Testis (tissue), 2 donors: ENCODE data around the gene ARHGAP22.

Experiments used
- CTCF ChIP-seq, 3 experiments: fragments of 450-650 bp in 2 of 3; fragments of 200-600 bp in 1 of 3; sonication (generic) in 1 of 3; IDR thresholded peaks; one replicate each; pipeline ENCODE4 v1.5.1; 2016 to 2019; ENCODE audit warnings: antibody characterized with exemption in 3 of 3, mild to moderate bottlenecking in 2 of 3, moderate library complexity in 1 of 3
- POLR2A ChIP-seq: fragments of 450-650 bp; IDR thresholded peaks from one replicate; pipeline ENCODE4 v1.6.1; 2017; ENCODE audit warnings: antibody characterized with exemption, mild to moderate bottlenecking, moderate library complexity

- no peak for TF ChIP-seq CTCF (IDR thresholded peaks at IDR 0.05)
- no peak for TF ChIP-seq POLR2A
Measured at GRCh38 chr10:48414778-48415177, 190.1 kb downstream of the ARHGAP22 start.
